Upper lobe of right lung (tissue), 1 donor: ENCODE measurements around the gene ALB. TPM values are rescaled to one million over a fixed set of nuclear protein-coding genes. Genes with fewer than 3 reads are reported as not detected.

Source experiments
- ATAC-seq: fragments of 200-7000 bp; cut with Tn5 transposase; one replicate; pipeline ENCODE4 v1.9.1; 2020; ENCODE audit warnings: mild to moderate bottlenecking, moderate library complexity
- DNase-seq: peaks from one replicate; pipeline ENCODE4 v3.0.0-alpha.2; 2020
- H3K27ac ChIP-seq: fragments of 200-600 bp; one replicate; pipeline ENCODE4 v1.8.0; 2022
- H3K27me3 ChIP-seq: fragments of 200-600 bp; one replicate; pipeline ENCODE4 v1.8.0; 2022; ENCODE audit warnings: mild to moderate bottlenecking
- H3K36me3 ChIP-seq: fragments of 200-600 bp; one replicate; pipeline ENCODE4 v1.8.0; 2022
- H3K4me1 ChIP-seq: fragments of 200-600 bp; one replicate; pipeline ENCODE4 v1.8.0; 2022
- H3K4me3 ChIP-seq: fragments of 200-600 bp; one replicate; pipeline ENCODE4 v1.8.0; 2022; ENCODE audit warnings: mild to moderate bottlenecking
- H3K9me3 ChIP-seq: fragments of 200-600 bp; one replicate; pipeline ENCODE4 v1.8.0; 2022
- CTCF ChIP-seq: fragments of 200-600 bp; IDR thresholded peaks from one replicate; pipeline ENCODE4 v1.8.0; 2022; ENCODE audit warnings: antibody characterized with exemption
- intact Hi-C: fragments of 100-400 bp; cut with DNase I; formaldehyde crosslinking; loops from one replicate; pipeline ENCODE4 v1.11.0; 2022
- total RNA-seq: library from RNA; stranded (reverse); fragmentation: NEBNext Ultra II Directional; extraction: Animal tissue kit (Norgen Biotek cat#: 25700); gene quantifications from one replicate; pipeline ENCODE4 v1.2.1, GENCODE V29; 2021
- donor health status: DM: no; HTN: yes; CAD: no; lungs with severe emphysema.

The ALB gene
- total RNA-seq, 1 donor from 2014 or later, result 2.9 TPM

- no peaks in the 10 kb centered on the region for H3K27me3 ChIP-seq
- no peak overlapping the region for H3K27ac ChIP-seq
- no peak for DNase-seq
- no peaks in the 10 kb centered on the region for H3K4me1 ChIP-seq
- H3K36me3 ChIP-seq, result no peaks in the 10 kb centered on the region
- no peaks in the 10 kb centered on the region for H3K9me3 ChIP-seq
- intact Hi-C loops, result no loop called here
- no peak for ATAC-seq
- no peak overlapping the region for H3K4me3 ChIP-seq
- no peak for TF ChIP-seq CTCF
Observed at GRCh38 chr4:73454920-73455319, 50.8 kb downstream of the ALB start.

GRCh38 chr4:73456177-73457022 is 52.3 kb downstream of the ALB start:
- no peak for TF ChIP-seq CTCF
- Histone ChIP-seq H3K4me1 (no peaks in the 10 kb centered on the region), H3K27ac (no peak overlapping the region), H3K4me3 (no peak overlapping the region), H3K36me3 (no peaks in the 10 kb centered on the region), H3K27me3 (no peaks in the 10 kb centered on the region), H3K9me3 (no peaks in the 10 kb centered on the region)
- DNase-seq (no peak), ATAC-seq (no peak)
- intact Hi-C loops, result no loop called here

GRCh38 chr4:73458184-73459047 is 54.3 kb downstream of the ALB start:
- ATAC-seq, result no peak
- intact Hi-C loops, result no loop called here
- no peak overlapping the region for H3K27ac ChIP-seq
- H3K9me3 ChIP-seq, result no peaks in the 10 kb centered on the region
- no peak overlapping the region for H3K4me3 ChIP-seq
- DNase-seq, result no peak
- no peaks in the 10 kb centered on the region for H3K4me1 ChIP-seq
- H3K36me3 ChIP-seq, result no peaks in the 10 kb centered on the region
- TF ChIP-seq CTCF, result no peak
- H3K27me3 ChIP-seq, result no peaks in the 10 kb centered on the region

GRCh38 chr4:73459048-73459421 is 54.9 kb downstream of the ALB start:
- TF ChIP-seq CTCF, result no peak
- intact Hi-C loops, result no loop called here

GRCh38 chr4:73460913-73461522 is 56.9 kb downstream of the ALB start:
- TF ChIP-seq CTCF, result no peak
- no peaks in the 10 kb centered on the region for H3K4me1 ChIP-seq
- H3K9me3 ChIP-seq, result no peaks in the 10 kb centered on the region
- DNase-seq, result no peak
- ATAC-seq, result no peak
- no peak overlapping the region for H3K4me3 ChIP-seq
- H3K27ac ChIP-seq, result no peak overlapping the region
- H3K27me3 ChIP-seq, result no peaks in the 10 kb centered on the region
- intact Hi-C loops, result no loop called here
- H3K36me3 ChIP-seq, result no peaks in the 10 kb centered on the region

More at GRCh38 chr4:73459048-73459421, 54.9 kb downstream of the ALB start:
- H3K27ac ChIP-seq, result no peak overlapping the region
- H3K27me3 ChIP-seq, result no peaks in the 10 kb centered on the region
- H3K36me3 ChIP-seq, result no peaks in the 10 kb centered on the region
- H3K9me3 ChIP-seq, result no peaks in the 10 kb centered on the region
- no peaks in the 10 kb centered on the region for H3K4me1 ChIP-seq
- DNase-seq (no peak), ATAC-seq (no peak)
- H3K4me3 ChIP-seq, result no peak overlapping the region
